Stomach (tissue), 4 donors: Measurements from ENCODE around the gene SYCP2.
"Not testable (repeated sequence)": the region's sequence is repeated elsewhere in the genome, so short reads cannot be mapped to it uniquely, and the experiment has no call there.

ENCODE experiments used
- CTCF ChIP-seq, 7 experiments: fragments of 450-650 bp in 4 of 7; fragments of 200-600 bp in 3 of 7; sonication (generic) in 3 of 7; IDR thresholded peaks; one replicate each; pipeline ENCODE4 v1.5.1; 2016 to 2019; ENCODE audit warnings: antibody characterized with exemption in 7 of 7, control low read depth in 2 of 7, mild to moderate bottlenecking in 1 of 7
- EP300 ChIP-seq: sonication (generic); formaldehyde crosslinking; IDR thresholded peaks from one replicate; pipeline ENCODE4 v1.6.1; 2017; ENCODE audit warnings: antibody characterized with exemption
- POLR2A ChIP-seq, 4 donors: fragments of 450-650 bp; IDR thresholded peaks; one replicate each; pipeline ENCODE4 v1.6.1; 2016; ENCODE audit warnings: antibody characterized with exemption in 4 of 4, control low read depth in 2 of 4, mild to moderate bottlenecking in 1 of 4, moderate library complexity in 1 of 4

GRCh38 chr20:59856526-59856925, 76.9 kb downstream of the SYCP2 start:
- not testable (repeated sequence) for TF ChIP-seq POLR2A (IDR thresholded peaks at IDR 0.05); CTCF (IDR thresholded peaks at IDR 0.05); EP300
